Testis (tissue), 3 donors: ENCODE results near the gene GABRG2. TPM values are rescaled to one million over a fixed set of nuclear protein-coding genes. Genes with fewer than 3 reads are reported as not detected.

ENCODE experiments used
- DNase-seq: peaks from one replicate; pipeline ENCODE4 v3.0.0-alpha.2; 2019
- H3K27ac ChIP-seq, 2 donors: fragments of 200-600 bp; sonication (generic); one replicate each; pipeline ENCODE4 v1.5.1; 2019
- H3K27me3 ChIP-seq: fragments of 200-600 bp; sonication (generic); one replicate; pipeline ENCODE4 v1.5.1; 2019
- H3K36me3 ChIP-seq: fragments of 200-600 bp; sonication (generic); one replicate; pipeline ENCODE4 v1.5.1; 2017; ENCODE audit warnings: low read depth; ENCODE audit errors: missing control alignments
- H3K4me1 ChIP-seq: fragments of 200-600 bp; sonication (generic); one replicate; pipeline ENCODE4 v1.5.1; 2019
- H3K4me3 ChIP-seq, 2 donors: fragments of 200-600 bp; sonication (generic); one replicate each; pipeline ENCODE4 v1.5.1; 2017 to 2019
- H3K9me3 ChIP-seq: fragments of 200-600 bp; sonication (generic); one replicate; pipeline ENCODE4 v1.5.1; 2017
- CTCF ChIP-seq, 3 experiments: fragments of 450-650 bp in 2 of 3; fragments of 200-600 bp in 1 of 3; sonication (generic) in 1 of 3; IDR thresholded peaks; one replicate each; pipeline ENCODE4 v1.5.1; 2016 to 2019; ENCODE audit warnings: antibody characterized with exemption in 3 of 3, mild to moderate bottlenecking in 2 of 3, moderate library complexity in 1 of 3
- POLR2A ChIP-seq: fragments of 450-650 bp; IDR thresholded peaks from one replicate; pipeline ENCODE4 v1.6.1; 2017; ENCODE audit warnings: antibody characterized with exemption, mild to moderate bottlenecking, moderate library complexity
- WGBS, 2 donors: methylation state at CpG; one replicate each; pipeline ENCODE4 v1.1.5; 2018; 5-methylcytosine and 5-hydroxymethylcytosine counted together
- intact Hi-C: fragments of 100-400 bp; cut with DNase I; formaldehyde crosslinking; loops from one replicate; pipeline ENCODE4 v1.15.1; 2023; ENCODE audit warnings: low total_unique reads
- polyA plus RNA-seq: library from polyadenylated mRNA; stranded (reverse); fragments of 350-450 nt; fragmentation: Illumina TruSeq; extraction: RNeasy Lipid Tissue Mini Kit (QIAGEN cat#74804); gene quantifications from one replicate; pipeline ENCODE4 v1.2.3, GENCODE V29; 2014; ENCODE audit warnings: low read depth, low replicate concordance; ENCODE audit not compliant: insufficient read depth
- total RNA-seq, 2 donors: library from RNA; depleted of rRNA; stranded (reverse); fragments of >200 nt; gene quantifications; one replicate each; pipeline ENCODE4 v1.2.3, GENCODE V29; 2016

GABRG2 gene
- total and polyA plus RNA-seq, 3 donors from 2014 or later = 0.41 to 2.0 (median 0.81) TPM

- DNase-seq = no peak
- no peak overlapping the region for H3K27ac ChIP-seq
- no peaks in the 10 kb centered on the region for H3K36me3 ChIP-seq
- H3K9me3 ChIP-seq = no peaks in the 10 kb centered on the region
- no peak overlapping the region for H3K4me3 ChIP-seq
- TF ChIP-seq POLR2A (no peak), CTCF (IDR thresholded peaks at IDR 0.05) (no peak)
- H3K4me1 ChIP-seq = no peaks in the 10 kb centered on the region
- H3K27me3 ChIP-seq = no peaks in the 10 kb centered on the region
- intact Hi-C loops = no loop called here
- 61 to 73% methylated on average over 6 of the region's 6 CpGs for WGBS, 2 donors
These were observed 106.9 kb downstream of the GABRG2 start for GRCh38 chr5:162174358-162174974.

GRCh38 chr5:162187371-162187770, 119.8 kb downstream of the GABRG2 start:
- TF ChIP-seq CTCF (IDR thresholded peaks at IDR 0.05) = no peak
- TF ChIP-seq POLR2A = no peak
- no peaks in the 10 kb centered on the region for H3K27me3 ChIP-seq
- no peak for DNase-seq
- H3K4me1 ChIP-seq = no peaks in the 10 kb centered on the region
- H3K4me3 ChIP-seq = no peak overlapping the region
- H3K36me3 ChIP-seq = no peaks in the 10 kb centered on the region
- 86 to 94% methylated on average over 1 of the region's 1 CpG for WGBS, 2 donors
- H3K27ac ChIP-seq = no peak overlapping the region
- intact Hi-C loops = no loop called here
- H3K9me3 ChIP-seq = no peaks in the 10 kb centered on the region

- TF ChIP-seq POLR2A (no peak), CTCF (IDR thresholded peaks at IDR 0.05) (no peak)
- Histone ChIP-seq H3K4me1 (no peaks in the 10 kb centered on the region), H3K27ac (no peak overlapping the region), H3K9me3 (no peaks in the 10 kb centered on the region), H3K36me3 (no peaks in the 10 kb centered on the region), H3K4me3 (no peak overlapping the region), H3K27me3 (no peaks in the 10 kb centered on the region)
- 89 to 92% methylated on average over 5 of the region's 5 CpGs for WGBS, 2 donors
- no peak for DNase-seq
- intact Hi-C loops = no loop called here
These were observed 122.1 kb downstream of the GABRG2 start for GRCh38 chr5:162189719-162190118.

GRCh38 chr5:162193012-162193411, 125.4 kb downstream of the GABRG2 start:
- Histone ChIP-seq H3K27ac (no peak overlapping the region), H3K9me3 (no peaks in the 10 kb centered on the region), H3K27me3 (no peaks in the 10 kb centered on the region), H3K4me1 (no peaks in the 10 kb centered on the region), H3K4me3 (no peak overlapping the region), H3K36me3 (no peaks in the 10 kb centered on the region)
- no peak for TF ChIP-seq POLR2A
- TF ChIP-seq CTCF (IDR thresholded peaks at IDR 0.05) = no peak
- 83 to 86% methylated on average over 6 of the region's 6 CpGs for WGBS, 2 donors
- no peak for DNase-seq
- intact Hi-C loops = no loop called here

GRCh38 chr5:162196351-162196750, 128.8 kb downstream of the GABRG2 start:
- no peaks in the 10 kb centered on the region for H3K27me3 ChIP-seq
- no peak overlapping the region for H3K27ac ChIP-seq
- H3K36me3 ChIP-seq = no peaks in the 10 kb centered on the region
- WGBS, 2 donors = 83 to 89% methylated on average over 1 of the region's 1 CpG
- no peak overlapping the region for H3K4me3 ChIP-seq
- TF ChIP-seq POLR2A = no peak
- no peak for TF ChIP-seq CTCF (IDR thresholded peaks at IDR 0.05)
- intact Hi-C loops = no loop called here
- DNase-seq = no peak
- H3K4me1 ChIP-seq = no peaks in the 10 kb centered on the region
- no peaks in the 10 kb centered on the region for H3K9me3 ChIP-seq
